ENCODE data around the gene PAFAH1B2.

The PAFAH1B2 gene, protein sequence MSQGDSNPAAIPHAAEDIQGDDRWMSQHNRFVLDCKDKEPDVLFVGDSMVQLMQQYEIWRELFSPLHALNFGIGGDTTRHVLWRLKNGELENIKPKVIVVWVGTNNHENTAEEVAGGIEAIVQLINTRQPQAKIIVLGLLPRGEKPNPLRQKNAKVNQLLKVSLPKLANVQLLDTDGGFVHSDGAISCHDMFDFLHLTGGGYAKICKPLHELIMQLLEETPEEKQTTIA

DNA sequence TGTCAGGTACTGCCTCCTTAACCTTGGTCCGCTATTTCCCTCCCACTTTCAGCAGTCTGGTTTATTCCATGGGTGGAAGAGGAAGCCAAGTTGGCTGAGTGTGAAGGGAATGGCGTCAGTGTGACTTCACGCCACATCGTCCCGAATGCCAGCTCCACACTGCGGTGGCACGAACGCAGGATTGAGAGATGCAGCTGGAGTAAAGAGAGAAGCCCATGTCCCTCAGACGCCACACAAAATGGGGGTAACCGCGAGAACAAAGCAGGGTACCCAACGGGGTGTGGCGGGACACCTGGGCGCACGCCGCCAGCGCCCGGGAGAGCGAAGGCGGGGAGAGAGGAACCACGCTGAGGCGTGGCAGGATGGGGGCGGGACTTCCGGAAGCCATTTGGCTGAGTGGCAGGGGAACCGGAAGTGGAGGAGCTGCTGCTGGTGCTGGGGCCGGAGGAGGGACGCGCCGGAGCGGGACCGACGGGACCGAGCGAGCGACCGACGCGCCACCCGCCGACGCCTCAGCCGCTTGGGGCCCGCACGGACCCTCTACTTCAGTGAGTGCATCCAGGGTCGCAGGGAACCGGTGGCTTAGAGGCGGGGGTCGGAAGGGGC, at the start of gene PAFAH1B2:
Gene PAFAH1B2, plus strand, starts transcription at position 417 of the 606 bp plus-strand sequence. CDS start 8,161 bp downstream, outside the sequence.
- Histone ChIP-seq H3K4me1 (peaks cover 30% of the 10 kb centered on the region), H4K20me1 (peaks cover 46% of the 10 kb centered on the region), H3K36me3 (peaks cover 29% of the 10 kb centered on the region), H3K27ac (peak within 1 kb of the TSS; percentile 85), H3K9me3 (no peaks in the 10 kb centered on the region), H3K27me3 (no peaks in the 10 kb centered on the region), H3K9ac (peak within 1 kb of the TSS; percentile 91), H3K4me3 (peak within 1 kb of the TSS; percentile 89), H3K4me2 (peak within 1 kb of the TSS; percentile 94)
- TF ChIP-seq Cebpa-rat (IDR thresholded peaks at IDR 0.05), result no peak

DNA sequence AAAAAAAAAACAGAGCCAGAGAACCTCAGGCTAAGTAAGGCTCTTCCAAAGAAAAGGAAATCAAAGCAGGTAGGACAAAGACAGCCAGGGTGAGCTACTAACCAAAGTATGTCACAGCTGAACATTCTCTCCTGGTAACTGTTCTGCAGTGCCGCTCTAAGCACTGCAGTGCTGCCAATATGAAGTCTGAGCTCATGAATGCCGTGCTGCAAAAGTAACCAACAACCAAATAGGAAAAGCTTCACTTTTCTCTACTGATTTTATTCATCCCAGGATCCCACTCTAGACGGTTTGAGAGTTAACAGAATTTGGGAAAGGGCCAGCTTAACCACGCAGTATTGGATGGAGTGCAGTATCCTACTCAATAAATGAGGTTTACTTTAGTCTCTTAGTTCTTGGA, 49.3 kb upstream of the PAFAH1B2 start:
- Histone ChIP-seq H3K9ac (no peak overlapping the region), H3K36me3 (no peaks in the 10 kb centered on the region), H3K4me1 (peaks cover 48% of the 10 kb centered on the region), H4K20me1 (peaks cover 78% of the 10 kb centered on the region), H3K4me2 (peak overlapping the region; percentile 95; the same call in 1 of the 2 replicates), H3K27ac (no peak overlapping the region), H3K27me3 (no peaks in the 10 kb centered on the region), H3K4me3 (no peak overlapping the region), H3K9me3 (no peaks in the 10 kb centered on the region)
- TF ChIP-seq Cebpa-rat (IDR thresholded peaks at IDR 0.05), result no peak

DNA sequence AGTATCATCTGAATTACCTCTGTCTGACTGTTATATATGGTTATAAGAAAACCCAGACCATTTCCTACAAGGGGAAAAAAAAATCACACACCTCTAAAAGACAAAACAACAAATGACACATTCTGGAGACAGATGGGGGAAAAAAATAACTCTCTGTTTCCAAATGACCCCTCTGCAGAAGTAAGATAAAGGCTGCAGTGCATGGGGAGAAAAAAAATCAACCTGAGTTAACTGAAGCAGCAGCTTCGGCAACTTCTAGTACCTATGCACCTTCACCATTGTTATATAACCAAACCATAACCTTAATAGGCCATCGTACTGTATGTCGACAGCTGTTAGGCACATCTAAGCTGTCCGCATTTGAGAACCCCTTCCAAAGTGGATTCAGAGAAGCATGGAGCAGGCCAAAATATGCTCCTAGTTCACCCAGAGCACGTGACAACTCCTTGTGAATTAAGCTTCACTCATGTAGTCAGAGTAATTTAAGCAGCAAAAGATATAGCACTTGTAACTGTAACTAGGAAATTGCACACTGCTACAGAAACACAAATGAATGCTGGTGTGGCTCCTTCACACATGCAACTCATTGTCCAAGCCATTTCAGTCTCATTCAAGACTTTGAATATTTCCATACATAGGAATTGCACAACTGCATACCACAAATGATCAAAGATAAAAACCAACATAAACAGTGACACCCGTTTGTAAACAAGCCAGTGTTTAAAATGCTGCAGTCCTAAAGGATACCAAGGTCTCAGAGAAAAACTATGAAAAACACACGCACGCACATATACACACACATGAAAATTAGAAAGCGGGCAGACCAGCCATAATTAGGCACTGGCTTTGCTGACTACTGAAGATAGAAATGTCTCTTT, 48.6 kb upstream of the PAFAH1B2 start:
- H3K4me3 ChIP-seq, result no peak overlapping the region
- peaks cover 51% of the 10 kb centered on the region for H3K4me1 ChIP-seq
- no peaks in the 10 kb centered on the region for H3K36me3 ChIP-seq
- no peaks in the 10 kb centered on the region for H3K27me3 ChIP-seq
- H4K20me1 ChIP-seq, result peaks cover 71% of the 10 kb centered on the region
- peak overlapping the region; percentile 95 for H3K4me2 ChIP-seq
- H3K9me3 ChIP-seq, result no peaks in the 10 kb centered on the region
- H3K9ac ChIP-seq, result no peak overlapping the region
- no peak overlapping the region for H3K27ac ChIP-seq
- no peak for TF ChIP-seq Cebpa-rat (IDR thresholded peaks at IDR 0.05)

DNA sequence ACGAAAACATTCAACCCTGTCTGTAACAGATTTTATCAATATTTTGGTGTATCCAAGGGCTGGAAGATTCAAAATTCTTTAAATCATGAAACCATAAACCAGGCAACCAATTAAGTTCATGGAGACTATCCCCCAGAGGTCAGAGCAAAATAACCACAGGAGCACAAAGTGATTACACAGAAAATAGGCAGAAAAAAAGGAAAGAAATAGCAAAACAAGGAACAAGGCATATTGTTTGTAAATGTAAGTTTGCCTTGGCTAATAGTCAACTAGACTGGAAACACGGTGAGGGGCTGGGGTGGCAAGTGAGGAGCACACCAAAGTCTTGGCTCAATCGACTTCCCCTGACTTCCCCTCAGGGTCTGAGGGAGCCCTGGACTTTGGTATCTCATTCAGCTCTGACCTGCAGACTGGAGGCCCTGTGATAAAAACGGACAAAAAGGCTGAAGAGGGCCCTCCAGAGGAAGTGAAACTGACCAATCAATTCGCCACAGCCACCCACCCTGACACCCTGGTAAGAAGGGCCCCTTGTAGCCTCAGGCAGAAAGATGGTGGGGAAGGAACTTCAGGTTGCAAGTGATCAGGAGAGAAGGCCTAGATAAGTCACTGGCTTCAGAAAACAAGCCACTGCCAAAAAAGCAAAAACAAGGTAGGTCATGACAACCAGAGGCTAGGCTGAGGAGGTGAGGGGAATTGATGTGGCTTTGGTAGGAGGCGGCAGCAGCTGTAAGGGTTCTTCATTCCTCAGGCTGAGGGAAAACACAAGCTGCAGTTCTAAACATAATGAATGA, 47.7 kb upstream of the PAFAH1B2 start:
- H3K27ac ChIP-seq, result no peak overlapping the region
- peak overlapping the region; percentile 93 for H3K4me3 ChIP-seq
- H3K4me2 ChIP-seq, result peak overlapping the region; percentile 95
- TF ChIP-seq Cebpa-rat (IDR thresholded peaks at IDR 0.05), result no peak
- no peaks in the 10 kb centered on the region for H3K27me3 ChIP-seq
- peaks cover 63% of the 10 kb centered on the region for H4K20me1 ChIP-seq
- peaks cover 51% of the 10 kb centered on the region for H3K4me1 ChIP-seq
- H3K9ac ChIP-seq, result no peak overlapping the region
- no peaks in the 10 kb centered on the region for H3K36me3 ChIP-seq
- no peaks in the 10 kb centered on the region for H3K9me3 ChIP-seq

DNA sequence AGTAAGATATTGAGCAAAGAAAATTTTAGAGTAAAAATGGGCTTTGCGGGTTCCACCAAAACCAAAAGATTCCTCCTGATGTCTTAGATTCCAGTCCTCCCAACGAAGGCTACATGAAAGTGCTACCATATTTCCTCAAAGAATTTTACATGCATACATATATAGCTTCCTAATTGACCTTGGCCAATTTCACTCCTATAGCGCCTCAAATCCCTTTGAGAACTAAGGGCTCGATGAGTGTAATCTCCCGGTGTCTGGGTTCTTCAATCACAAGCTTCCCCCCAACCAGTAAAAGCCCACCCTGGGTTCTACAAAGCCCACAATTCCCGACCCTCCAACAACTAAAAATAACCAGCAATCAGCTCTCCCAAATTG, 47.1 kb upstream of the PAFAH1B2 start:
- Histone ChIP-seq H3K4me2 (peak overlapping the region; percentile 95), H3K4me1 (peaks cover 51% of the 10 kb centered on the region), H4K20me1 (peaks cover 57% of the 10 kb centered on the region), H3K4me3 (peak overlapping the region; percentile 93), H3K9ac (peak overlapping the region; percentile 96; the same call in 1 of the 2 replicates), H3K27me3 (no peaks in the 10 kb centered on the region), H3K9me3 (no peaks in the 10 kb centered on the region), H3K27ac (no peak overlapping the region), H3K36me3 (no peaks in the 10 kb centered on the region)
- TF ChIP-seq Cebpa-rat (IDR thresholded peaks at IDR 0.05), result no peak

DNA sequence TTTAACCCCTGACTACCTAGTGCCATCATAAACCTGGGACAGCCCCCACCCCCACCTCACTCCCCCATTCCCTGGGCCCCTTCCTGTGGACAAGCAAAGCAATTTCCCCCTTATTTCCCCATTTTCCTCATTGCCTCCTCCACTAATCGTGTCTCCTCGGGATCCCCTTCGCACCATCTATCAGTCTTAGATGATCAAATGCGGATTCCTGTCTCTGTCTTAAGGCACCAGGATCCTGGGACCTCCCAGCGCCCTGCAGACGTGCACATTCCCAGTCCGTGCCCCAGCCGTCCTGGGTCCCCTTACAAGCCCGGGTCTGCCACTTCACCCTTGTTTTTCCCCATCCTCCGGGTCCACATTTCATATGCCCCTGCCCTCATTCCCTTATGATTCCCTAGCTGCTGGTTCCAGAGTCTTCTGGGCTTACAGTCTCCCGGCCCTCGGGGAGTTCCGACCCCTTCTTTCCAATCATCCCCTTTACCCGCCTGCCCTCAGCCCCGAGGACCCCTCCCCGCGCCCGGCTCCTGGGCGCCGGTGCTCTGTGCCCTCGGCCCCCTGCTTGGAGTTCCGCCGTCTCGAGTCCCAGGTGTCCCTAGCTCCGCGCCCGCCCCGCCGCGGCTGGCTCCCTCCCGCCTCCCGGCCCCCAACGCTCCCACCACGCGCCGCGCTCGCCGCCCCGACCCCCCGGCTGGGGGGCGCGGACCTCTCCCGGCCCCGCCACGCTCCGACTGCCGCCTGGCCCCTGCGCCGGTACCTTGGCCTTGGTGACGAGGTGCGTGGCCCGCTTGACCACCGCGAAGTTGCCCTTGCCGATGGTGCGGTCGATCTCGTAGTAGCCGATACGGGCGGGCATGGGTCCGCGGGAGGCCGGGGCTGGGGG, 46.5 kb upstream of the PAFAH1B2 start:
- no peaks in the 10 kb centered on the region for H3K27me3 ChIP-seq
- H4K20me1 ChIP-seq, result peaks cover 51% of the 10 kb centered on the region
- H3K4me1 ChIP-seq, result peaks cover 51% of the 10 kb centered on the region
- no peak for TF ChIP-seq Cebpa-rat (IDR thresholded peaks at IDR 0.05)
- H3K9ac ChIP-seq, result peak overlapping the region; percentile 96
- H3K27ac ChIP-seq, result peak overlapping the region; percentile 95
- H3K9me3 ChIP-seq, result no peaks in the 10 kb centered on the region
- peak overlapping the region; percentile 93 for H3K4me3 ChIP-seq
- no peaks in the 10 kb centered on the region for H3K36me3 ChIP-seq
- peak overlapping the region; percentile 95 for H3K4me2 ChIP-seq

DNA sequence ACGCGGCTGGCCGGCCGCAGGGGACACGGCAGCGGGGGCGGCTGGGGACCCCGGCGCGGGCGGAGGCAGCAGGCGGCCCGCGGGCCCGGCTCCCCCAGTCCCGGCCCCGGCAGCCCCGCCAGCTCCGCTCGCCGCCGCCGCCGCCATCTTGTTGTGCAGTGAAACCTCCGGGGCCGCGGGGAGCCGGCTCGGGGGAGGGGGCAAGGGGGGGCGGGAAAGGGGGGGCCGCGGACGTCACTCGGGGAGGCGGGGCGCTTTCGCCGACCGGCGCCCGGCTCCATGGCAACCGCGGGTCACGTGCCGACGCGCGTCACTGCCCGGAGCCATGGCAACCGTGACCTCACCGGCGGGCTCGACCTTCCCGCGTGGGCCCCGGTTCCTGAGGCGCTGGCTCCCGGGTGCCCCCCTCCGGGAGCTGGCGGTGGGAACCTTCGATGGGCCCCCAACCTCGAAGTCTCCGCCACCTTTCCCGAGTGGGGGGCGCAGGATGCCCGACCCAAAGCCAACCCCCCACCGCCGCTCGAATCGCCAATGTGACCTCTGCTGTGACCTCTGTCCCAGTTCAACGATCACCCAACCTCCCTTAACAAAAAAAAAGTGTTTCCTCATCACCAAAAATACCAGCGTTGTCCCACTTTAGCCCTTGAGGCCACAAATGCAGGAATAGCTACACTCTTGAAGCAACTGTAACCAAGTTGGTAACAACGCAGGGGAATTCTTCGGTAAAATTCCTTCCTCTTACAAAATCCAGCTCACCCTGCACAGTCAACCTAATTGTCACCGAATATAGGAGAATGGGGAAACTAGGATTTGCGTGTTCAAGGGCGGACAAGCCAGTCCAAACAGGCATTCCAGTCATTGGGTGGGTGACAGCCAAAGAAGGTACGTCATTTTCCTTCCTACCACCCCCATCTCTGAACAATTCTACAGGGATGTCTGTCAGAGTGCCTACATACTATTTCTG, 45.5 kb upstream of the PAFAH1B2 start, which contains the start of gene SIK3:
Gene SIK3, minus strand, starts transcription at position 160 of the 964 bp plus-strand sequence. Its CDS starts 13 bp downstream, at position 147.
- H3K4me2 ChIP-seq, result peak within 1 kb of the TSS; percentile 99
- H3K9me3 ChIP-seq, result no peaks in the 10 kb centered on the region
- H3K9ac ChIP-seq, result peak within 1 kb of the TSS; percentile 96
- H3K4me3 ChIP-seq, result peak within 1 kb of the TSS; percentile 93
- H3K4me1 ChIP-seq, result peaks cover 51% of the 10 kb centered on the region
- H3K27me3 ChIP-seq, result no peaks in the 10 kb centered on the region
- peak within 1 kb of the TSS; percentile 95 for H3K27ac ChIP-seq
- H4K20me1 ChIP-seq, result peaks cover 41% of the 10 kb centered on the region
- H3K36me3 ChIP-seq, result no peaks in the 10 kb centered on the region
- TF ChIP-seq Cebpa-rat (IDR thresholded peaks at IDR 0.05), result no peak

DNA sequence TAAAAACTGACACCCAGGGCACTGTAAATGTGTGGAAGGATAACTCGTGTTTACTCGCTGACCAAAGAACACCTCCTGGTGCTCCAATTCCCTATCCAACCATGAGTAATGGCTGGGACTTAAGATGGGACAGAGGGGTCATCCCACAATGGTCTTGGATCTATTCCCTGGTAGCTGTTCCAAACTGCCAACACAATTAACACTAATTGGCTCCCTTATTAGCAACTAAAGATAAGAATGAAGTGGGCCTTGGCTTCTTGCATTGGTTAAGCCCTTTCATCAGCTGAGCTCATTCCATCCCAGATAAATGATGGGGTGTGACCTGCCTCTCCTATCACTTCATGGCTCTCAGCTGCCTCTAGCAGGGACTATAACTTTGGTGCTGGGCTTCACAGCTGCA, 44.4 kb upstream of the PAFAH1B2 start:
- H3K27me3 ChIP-seq, result no peaks in the 10 kb centered on the region
- H3K36me3 ChIP-seq, result no peaks in the 10 kb centered on the region
- H3K27ac ChIP-seq, result no peak overlapping the region
- H3K4me3 ChIP-seq, result no peak overlapping the region
- H4K20me1 ChIP-seq, result peaks cover 30% of the 10 kb centered on the region
- TF ChIP-seq Cebpa-rat (IDR thresholded peaks at IDR 0.05), result no peak
- H3K9me3 ChIP-seq, result no peaks in the 10 kb centered on the region
- peaks cover 44% of the 10 kb centered on the region for H3K4me1 ChIP-seq
- H3K9ac ChIP-seq, result no peak overlapping the region
- peak overlapping the region; percentile 99 for H3K4me2 ChIP-seq

Measured in BLaER1 (cell line).